ENCODE data around the gene CCDC68. TPM values are rescaled to one million over a fixed set of nuclear protein-coding genes. Genes with fewer than 3 reads are reported as not detected.

Gene CCDC68
- total and polyA plus RNA-seq, 2 of the 4 experiments (the other 2 are of a cell fraction), result 0.46 to 0.54 TPM

DNA sequence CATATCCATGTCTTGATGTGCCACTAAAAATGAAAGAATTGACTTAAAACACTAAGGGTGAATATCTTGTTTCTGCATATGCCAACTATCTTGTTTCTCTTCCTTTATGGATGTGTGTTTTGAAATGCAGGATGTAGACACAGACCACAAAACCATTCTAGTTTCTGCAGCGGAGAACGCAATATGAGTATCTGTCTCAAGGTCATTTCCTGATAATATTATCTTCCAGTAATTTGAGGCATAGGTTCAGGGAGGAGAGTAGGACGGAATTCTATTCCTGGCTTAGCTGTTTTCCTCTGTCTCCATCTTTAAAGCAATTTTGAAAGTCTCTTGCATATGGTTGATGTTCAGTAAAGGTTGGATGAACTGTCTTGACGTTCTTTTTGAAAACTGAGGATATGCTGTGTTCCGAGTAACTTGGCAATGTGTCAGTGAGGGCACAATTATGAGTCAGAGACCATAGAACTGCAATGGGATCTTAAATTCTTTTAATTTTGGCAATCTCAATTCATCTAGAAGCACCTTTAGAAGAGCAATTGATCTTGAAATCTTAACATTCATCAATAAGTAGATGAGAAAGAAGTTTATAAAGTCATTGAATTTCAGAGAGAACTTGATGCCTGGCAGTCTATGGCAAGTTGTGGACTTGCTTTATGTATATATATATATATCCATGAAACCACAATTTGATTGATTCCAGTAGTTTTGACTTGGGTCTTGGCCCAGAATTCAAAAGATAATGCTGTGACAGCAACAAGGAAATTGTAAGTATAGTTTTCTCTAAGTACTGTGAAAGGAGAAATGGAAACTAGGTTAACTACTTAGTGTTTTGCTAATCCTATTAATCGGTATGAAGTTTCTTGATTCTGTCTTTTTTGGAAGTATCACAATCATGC is 106.2 kb downstream of the CCDC68 start:
- H4K91ac ChIP-seq (ENCODE audit: insufficient read depth, low read depth, low read length), result no peak overlapping the region
- 0 out of 2 replicates have a peak, but pooled peaks cover 2% of the 10 kb centered on the region for H3K9me1 ChIP-seq (ENCODE audit: insufficient read depth, low read length)
- no peaks in the 10 kb centered on the region for H3K9me3 ChIP-seq (ENCODE audit: control insufficient read depth, insufficient read depth, low read length)
- intact Hi-C loops (cut with micrococcal nuclease) (no loop called here), dilution Hi-C loops (cut with HindIII; ENCODE audit: low sequenced_read_pairs, unreplicated experiment) (no loop called here), in situ Hi-C loops (cut with MboI; ENCODE audit: low sequenced_read_pairs) (no loop called here)
- H2BK15ac ChIP-seq (ENCODE audit: low read depth, low read length), result no peak overlapping the region
- H3K27me3 ChIP-seq (ENCODE audit: control insufficient read depth, insufficient read depth, low read length), result no peaks in the 10 kb centered on the region
- no peak overlapping the region for H2BK20ac ChIP-seq (ENCODE audit: low read depth, low read length)
- H4K8ac ChIP-seq (ENCODE audit: low read depth in 2 of 2, low read length in 2 of 2), result no peak overlapping the region
- H3K18ac ChIP-seq (ENCODE audit: low read depth, low read length), result no peak overlapping the region
- BruUV-seq (replicated peaks), result no TSS peak
- H2AK5ac ChIP-seq (ENCODE audit: low read depth, low read length), result no peak overlapping the region
- no CpG with 5 or more reads among the region's 6 CpGs for WGBS, 2 experiments (ENCODE audit: extremely low coverage in 2 of 2, insufficient read length in 1 of 2)
- H2BK5ac ChIP-seq (ENCODE audit: low read depth, low read length, poor library complexity, severe bottlenecking), result no peak overlapping the region
- ChIA-PET POLR2A (ENCODE audit: unreplicated experiment) (no interaction called here), CTCF (no interaction called here)
- H3K36me3 ChIP-seq (ENCODE audit: control insufficient read depth, insufficient read depth, low read length), result no peaks in the 10 kb centered on the region
- no peak overlapping the region for H3K56ac ChIP-seq (ENCODE audit: extremely low read depth, insufficient read depth, low read length)
- TF ChIP-seq FOS (IDR thresholded peaks at IDR 0.05; ENCODE audit: low read depth, low read length), result no peak
- TF ChIP-seq CHD1 (IDR thresholded peaks at IDR 0.05; ENCODE audit: low read depth, low read length), result no peak
- no peak for TF ChIP-seq RFX5 (IDR thresholded peaks at IDR 0.05; ENCODE audit: low read depth, low read length)
- TF ChIP-seq RCOR1 (IDR thresholded peaks at IDR 0.05; ENCODE audit: insufficient replicate concordance, low read length), result no peak
- TF ChIP-seq POLR2A (IDR thresholded peaks at IDR 0.05; ENCODE audit: low read depth, low read length), result no peak
- no peak for TF ChIP-seq NFE2L2 (IDR thresholded peaks at IDR 0.05; ENCODE audit: low read depth, low read length)
- TF ChIP-seq, protein P1, sequence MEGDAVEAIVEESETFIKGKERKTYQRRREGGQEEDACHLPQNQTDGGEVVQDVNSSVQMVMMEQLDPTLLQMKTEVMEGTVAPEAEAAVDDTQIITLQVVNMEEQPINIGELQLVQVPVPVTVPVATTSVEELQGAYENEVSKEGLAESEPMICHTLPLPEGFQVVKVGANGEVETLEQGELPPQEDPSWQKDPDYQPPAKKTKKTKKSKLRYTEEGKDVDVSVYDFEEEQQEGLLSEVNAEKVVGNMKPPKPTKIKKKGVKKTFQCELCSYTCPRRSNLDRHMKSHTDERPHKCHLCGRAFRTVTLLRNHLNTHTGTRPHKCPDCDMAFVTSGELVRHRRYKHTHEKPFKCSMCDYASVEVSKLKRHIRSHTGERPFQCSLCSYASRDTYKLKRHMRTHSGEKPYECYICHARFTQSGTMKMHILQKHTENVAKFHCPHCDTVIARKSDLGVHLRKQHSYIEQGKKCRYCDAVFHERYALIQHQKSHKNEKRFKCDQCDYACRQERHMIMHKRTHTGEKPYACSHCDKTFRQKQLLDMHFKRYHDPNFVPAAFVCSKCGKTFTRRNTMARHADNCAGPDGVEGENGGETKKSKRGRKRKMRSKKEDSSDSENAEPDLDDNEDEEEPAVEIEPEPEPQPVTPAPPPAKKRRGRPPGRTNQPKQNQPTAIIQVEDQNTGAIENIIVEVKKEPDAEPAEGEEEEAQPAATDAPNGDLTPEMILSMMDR (conservative IDR thresholded peaks at IDR 0.05; ENCODE audit: low read depth, low read length), result no peak
- TF ChIP-seq, protein P2, sequence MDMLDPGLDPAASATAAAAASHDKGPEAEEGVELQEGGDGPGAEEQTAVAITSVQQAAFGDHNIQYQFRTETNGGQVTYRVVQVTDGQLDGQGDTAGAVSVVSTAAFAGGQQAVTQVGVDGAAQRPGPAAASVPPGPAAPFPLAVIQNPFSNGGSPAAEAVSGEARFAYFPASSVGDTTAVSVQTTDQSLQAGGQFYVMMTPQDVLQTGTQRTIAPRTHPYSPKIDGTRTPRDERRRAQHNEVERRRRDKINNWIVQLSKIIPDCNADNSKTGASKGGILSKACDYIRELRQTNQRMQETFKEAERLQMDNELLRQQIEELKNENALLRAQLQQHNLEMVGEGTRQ (IDR thresholded peaks at IDR 0.05; ENCODE audit: low read depth, low read length), result no peak
- no peak for TF ChIP-seq SMC3 (IDR thresholded peaks at IDR 0.05; ENCODE audit: low read depth, low read length)
- TF ChIP-seq, protein P3, sequence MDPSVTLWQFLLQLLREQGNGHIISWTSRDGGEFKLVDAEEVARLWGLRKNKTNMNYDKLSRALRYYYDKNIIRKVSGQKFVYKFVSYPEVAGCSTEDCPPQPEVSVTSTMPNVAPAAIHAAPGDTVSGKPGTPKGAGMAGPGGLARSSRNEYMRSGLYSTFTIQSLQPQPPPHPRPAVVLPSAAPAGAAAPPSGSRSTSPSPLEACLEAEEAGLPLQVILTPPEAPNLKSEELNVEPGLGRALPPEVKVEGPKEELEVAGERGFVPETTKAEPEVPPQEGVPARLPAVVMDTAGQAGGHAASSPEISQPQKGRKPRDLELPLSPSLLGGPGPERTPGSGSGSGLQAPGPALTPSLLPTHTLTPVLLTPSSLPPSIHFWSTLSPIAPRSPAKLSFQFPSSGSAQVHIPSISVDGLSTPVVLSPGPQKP (IDR thresholded peaks at IDR 0.05; ENCODE audit: borderline replicate concordance, low read depth, low read length), result no peak
- no peak for TF ChIP-seq RAD21 (IDR thresholded peaks at IDR 0.05; ENCODE audit: low read length)
- no peak for TF ChIP-seq MXI1 (IDR thresholded peaks at IDR 0.05; ENCODE audit: borderline replicate concordance, low read depth, low read length)
- no peak overlapping the region for H3K23ac ChIP-seq (ENCODE audit: low read depth, low read length)
- no peak overlapping the region for H3K4me2 ChIP-seq (ENCODE audit: low read depth, low read length)
- H2AFZ ChIP-seq (replicated peaks; ENCODE audit: low read length, poor library complexity), result no peak overlapping the region
- H3K79me1 ChIP-seq (ENCODE audit: low read depth in 1 of 2, low read length in 2 of 2), result no peaks in the 10 kb centered on the region
- no peaks in the 10 kb centered on the region for H4K20me1 ChIP-seq (ENCODE audit: insufficient read depth, low read length)
- no peak overlapping the region for H4K5ac ChIP-seq (ENCODE audit: low read depth, low read length)
- no peak overlapping the region for H2AK9ac ChIP-seq (replicated peaks; ENCODE audit: low read depth, low read length, poor library complexity)
- ATAC-seq (ENCODE audit: low read depth) (no peak), DNase-seq (no peak)
- H3K27ac ChIP-seq (ENCODE audit: insufficient read depth, low read length), result no peak overlapping the region
- no peak overlapping the region for H3K4ac ChIP-seq (ENCODE audit: low read depth, low read length)
- no peak overlapping the region for H3K9ac ChIP-seq (ENCODE audit: low read depth, low read length)
- H2BK120ac ChIP-seq (ENCODE audit: low read depth, low read length), result no peak overlapping the region
- H3K4me3 ChIP-seq (ENCODE audit: insufficient read depth, low read depth, low read length), result no peak overlapping the region
- no peaks in the 10 kb centered on the region for H3K4me1 ChIP-seq (ENCODE audit: control insufficient read depth, insufficient read depth, low read length)
- H3K14ac ChIP-seq (replicated peaks; ENCODE audit: low read depth, low read length), result no peak overlapping the region

Measured in IMR-90 (cell line).